GM19468 (cell line): ENCODE measurements around the gene COX4I2.
"Not testable (repeated sequence)": the region's sequence is repeated elsewhere in the genome, so short reads cannot be mapped to it uniquely, and the experiment has no call there.

Source experiments
- ATAC-seq: cut with Tn5 transposase; IDR thresholded peaks from one replicate; pipeline ENCODE4 v1.9.1; 2021; ENCODE audit warnings: mild to moderate bottlenecking, moderate library complexity, moderate number of reproducible peaks; ENCODE audit not compliant: unreplicated experiment; ENCODE audit errors: extremely low read depth

The COX4I2 gene

DNA sequence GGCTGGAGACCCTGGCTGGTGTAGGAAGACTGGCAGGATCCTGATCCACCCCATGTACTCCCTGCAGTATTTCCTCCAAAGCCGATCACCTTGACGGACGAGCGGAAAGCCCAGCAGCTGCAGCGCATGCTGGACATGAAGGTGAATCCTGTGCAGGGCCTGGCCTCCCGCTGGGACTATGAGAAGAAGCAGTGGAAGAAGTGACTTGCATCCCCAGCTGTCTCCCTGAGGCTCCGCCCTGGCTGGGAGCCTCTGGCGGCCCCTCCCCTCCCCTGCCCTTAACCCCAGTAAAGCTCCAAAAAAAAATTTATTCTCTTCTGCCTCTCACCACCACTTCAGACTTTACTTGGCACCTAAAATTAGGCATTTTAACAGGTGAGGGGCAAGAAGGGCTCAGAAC, 7.0 kb downstream of the COX4I2 start:
- no peak for ATAC-seq

DNA sequence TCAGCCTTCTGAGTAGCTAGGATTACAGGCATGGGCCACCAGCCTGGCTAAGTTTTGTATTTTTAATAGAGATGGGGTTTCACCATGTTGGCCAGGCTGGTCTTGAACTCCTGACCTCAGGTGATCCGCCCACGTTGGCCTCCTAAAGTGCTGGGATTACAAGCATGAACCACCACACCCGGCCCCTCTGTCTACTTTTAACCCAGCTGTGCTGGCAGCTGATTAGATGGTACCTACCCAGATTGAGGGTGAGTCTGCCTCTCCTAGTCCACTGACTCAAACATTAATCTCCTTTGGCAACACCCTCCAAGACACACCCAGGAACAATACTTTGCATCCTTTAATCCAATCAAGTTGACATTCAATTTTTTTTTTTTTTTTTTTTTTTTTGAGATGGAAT, 10.4 kb downstream of the COX4I2 start:
- not testable (repeated sequence) for ATAC-seq

DNA sequence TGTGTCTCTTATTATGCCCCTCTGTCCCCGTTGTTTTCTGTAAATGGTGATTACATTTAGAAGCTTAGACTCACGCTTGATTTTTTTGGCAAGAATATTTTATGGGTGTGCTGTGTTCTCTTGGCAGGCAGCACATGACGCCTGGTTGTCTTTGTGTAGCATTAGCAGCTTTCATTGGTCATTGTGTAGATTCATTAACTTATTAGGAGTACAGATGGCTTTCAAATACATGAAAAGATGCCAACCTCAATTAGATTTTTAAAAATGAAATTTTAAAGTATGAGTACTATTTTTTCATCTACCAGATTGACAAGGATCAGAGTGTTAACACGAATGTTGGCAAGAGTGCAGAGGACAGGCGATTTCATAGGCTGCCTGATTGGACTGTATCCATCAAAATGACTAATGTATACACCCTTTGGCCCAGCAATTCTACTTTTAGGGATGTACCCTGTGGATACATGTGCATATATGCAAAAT, 15.2 kb downstream of the COX4I2 start:
- ATAC-seq, result no peak

DNA sequence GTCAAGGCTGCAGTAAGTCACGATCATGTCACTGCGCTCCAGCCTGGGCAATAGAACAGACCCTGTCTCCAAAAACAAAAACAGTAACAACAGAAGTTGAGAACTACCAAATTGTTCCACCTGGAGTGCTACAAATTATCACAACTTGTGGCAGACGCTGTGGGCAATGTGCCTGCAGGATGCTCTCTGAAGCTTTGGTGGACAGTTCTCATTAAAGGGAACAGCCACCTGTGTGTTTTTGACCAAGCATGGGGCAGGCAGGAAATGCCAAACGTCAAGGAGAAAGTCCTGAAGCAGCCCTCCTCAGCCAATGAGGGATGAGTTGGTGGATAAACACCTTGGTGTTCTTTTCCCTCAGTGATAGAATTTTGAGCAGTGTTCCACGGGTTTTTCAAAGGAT, 15.8 kb downstream of the COX4I2 start:
- ATAC-seq, result no peak

DNA sequence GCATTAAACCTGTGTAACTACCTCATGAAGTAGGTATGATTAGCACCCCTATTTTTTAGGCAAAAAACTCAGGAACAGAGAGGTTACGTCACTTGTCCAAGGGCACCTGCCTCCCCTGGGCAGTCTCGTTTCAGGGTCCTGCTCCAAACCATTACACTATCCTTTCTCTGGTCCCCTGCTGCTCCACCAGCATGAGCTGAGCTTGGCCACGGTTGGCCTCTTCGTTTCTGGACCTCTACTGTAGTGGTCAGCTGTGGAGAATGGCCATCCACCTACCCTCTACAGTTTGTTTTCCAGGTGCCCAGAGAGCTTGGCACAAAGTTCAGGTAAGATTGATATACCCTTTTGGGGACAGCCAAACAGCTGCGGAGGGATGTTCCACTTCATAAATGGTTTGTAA, 16.8 kb downstream of the COX4I2 start:
- no peak for ATAC-seq

DNA sequence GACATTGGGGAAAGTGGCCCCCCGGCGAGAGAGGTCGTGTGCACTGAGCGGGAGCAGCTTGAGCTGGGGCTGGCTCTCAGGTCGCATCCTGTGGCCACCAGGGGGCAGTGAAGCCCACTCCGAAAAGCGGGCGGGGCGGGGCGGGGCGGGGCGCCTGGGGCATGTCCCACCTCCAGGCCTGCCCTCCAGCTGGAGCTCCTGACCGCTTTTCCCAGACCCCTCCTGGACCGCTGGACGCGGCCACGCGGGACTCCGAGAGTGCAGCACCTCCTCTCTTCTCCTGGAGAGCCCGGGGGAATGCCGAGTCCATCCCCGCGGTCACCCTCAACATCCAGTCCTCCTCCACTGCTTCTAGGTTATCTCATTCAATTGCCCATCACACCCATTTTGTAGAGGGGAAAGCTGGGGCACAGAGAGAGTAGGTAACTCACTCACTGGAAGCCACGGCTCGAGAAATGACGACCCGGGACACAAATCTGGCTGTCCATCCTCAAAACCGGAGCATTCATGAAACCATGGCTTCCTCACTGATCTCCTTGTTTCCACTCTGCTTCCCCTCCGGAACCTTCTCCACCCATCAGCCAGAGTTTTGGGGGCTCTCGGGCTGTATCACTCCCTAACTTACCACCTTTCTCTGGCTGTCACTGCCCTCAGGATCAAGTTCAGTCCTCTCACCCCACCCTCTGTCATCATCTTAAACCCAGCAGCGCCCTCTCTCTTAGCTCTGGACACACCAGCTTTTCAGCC, 24.1 kb downstream of the COX4I2 start:
- ATAC-seq, result peak; percentile 58

DNA sequence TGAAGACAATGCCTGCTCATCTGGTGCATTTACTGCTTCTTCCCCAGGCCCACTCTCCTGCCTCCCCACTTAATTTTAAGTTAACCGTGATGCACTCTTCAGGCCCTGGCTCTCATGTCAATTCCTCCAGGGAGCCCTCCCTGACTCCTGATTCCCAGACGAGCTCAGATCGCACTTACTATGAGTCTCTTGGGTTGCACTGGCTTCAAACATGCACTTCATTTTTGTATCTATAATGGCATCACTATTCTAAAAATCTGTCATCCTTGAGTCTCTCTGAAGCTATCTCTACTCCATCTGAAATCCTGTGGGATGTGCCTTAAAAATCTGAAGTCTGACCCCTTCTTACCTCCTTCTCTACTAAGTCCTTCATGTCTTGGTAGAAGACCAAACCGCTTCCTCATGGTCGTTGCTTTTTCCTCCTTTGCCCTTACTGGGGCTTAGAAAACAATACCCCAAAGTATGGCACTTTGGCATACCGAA, 24.7 kb downstream of the COX4I2 start:
- no peak for ATAC-seq

DNA sequence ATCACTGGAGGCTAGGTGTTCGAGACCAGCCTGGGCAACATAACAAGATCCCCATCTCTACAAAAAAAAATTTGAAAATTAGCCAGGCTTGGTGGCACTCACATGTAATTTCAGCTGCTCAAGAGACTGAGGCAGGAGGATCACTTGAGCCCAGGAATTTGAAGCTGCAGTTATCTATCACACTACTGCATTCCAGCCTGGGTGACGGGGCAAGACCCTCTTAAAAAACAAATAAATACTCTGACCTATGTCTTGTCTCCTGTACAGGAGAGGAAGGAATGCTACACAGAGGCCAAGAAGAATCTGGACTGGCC, 25.8 kb downstream of the COX4I2 start:
- no peak for ATAC-seq

DNA sequence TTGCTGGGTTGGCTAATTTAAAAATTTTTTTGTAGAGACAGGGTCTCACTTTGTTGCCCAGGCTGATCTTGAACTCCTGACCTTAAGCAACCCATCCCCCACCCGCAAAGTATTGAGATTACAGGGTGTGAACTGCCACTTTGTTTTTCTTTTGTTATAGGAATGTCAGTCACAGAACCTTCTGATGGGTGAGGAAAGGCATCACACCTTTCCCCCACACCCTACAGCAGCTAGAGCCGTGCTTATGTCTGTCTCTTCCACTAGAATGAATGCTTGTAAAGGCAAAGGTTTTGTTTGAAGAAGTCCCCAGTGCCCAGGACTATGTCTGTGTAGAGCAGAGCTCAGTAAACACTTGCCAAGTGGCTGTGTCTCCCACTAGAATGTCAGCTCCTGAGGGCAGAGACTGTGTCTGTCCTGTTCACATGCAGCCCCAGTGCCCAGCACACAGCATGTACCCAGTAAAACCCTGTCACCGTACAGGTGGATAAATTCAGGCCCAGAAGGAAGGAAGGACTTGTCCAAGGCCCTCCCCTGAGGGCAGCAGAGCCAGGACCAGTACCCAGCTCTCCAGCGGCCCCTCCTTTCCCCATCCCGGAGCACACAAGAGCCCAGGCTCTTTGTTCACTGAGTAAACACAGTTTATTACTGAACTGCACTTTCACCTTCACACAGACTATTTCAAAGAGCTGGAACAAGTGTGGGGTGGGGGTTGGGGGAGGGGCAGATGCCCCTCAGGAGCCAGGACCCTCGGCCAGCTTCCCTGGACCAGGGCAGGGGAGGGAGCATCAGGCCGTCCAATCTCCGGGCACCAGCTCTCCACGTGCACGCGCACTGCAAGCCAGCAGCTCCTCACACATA, 26.4 kb downstream of the COX4I2 start:
- no peak for ATAC-seq

DNA sequence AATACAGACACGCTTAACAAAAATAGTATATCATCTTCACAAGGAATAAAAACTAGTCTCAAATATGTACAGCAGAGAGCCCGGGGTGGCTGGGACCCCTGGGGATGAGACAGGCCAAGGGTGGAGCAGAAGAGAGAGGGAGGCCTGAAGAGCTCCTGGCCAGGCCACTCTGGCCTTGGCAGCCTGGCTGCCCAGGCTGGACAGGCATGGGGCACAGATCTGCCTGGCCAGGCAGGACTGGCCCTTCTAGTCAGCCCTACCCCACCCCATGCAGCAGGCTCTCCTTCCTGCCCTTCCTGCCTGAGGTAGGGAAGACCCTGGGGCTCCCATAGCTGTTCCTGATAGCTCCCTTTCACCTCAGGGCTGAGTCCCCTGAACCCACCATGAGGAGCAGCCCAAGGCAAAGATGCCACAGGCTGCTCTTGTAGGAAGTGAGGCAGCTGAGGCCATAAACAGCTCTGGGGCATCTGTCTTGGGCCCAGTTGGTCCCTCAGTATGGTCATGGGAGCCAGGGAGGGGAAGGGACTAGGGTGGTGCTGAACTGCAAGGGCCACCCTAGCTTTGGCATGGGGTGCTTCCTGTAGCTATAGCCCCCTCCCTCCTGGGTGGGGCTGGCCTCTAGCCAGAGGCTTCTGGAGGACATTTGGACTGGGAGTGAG, 27.1 kb downstream of the COX4I2 start:
- no peak for ATAC-seq

DNA sequence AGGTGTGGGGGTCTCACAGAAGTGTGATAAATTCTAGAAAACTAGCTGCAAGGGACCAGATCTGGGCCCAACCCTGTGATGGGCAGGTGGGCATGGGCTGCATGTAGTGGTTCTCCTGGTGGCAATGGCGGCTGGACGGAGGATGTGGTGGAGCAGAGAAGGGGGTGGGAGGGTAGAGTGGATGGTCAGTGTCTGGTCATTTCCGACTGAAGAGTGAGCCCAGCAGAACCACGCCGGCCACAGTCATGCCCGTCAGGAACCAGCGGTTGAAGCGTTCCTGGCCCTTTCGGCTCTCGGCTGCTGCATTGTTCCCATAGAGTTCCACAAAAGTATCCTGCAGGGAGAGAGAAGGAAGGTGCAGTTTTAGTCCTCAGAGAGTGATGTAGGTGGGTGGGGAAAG, 28.0 kb downstream of the COX4I2 start:
- no peak for ATAC-seq

DNA sequence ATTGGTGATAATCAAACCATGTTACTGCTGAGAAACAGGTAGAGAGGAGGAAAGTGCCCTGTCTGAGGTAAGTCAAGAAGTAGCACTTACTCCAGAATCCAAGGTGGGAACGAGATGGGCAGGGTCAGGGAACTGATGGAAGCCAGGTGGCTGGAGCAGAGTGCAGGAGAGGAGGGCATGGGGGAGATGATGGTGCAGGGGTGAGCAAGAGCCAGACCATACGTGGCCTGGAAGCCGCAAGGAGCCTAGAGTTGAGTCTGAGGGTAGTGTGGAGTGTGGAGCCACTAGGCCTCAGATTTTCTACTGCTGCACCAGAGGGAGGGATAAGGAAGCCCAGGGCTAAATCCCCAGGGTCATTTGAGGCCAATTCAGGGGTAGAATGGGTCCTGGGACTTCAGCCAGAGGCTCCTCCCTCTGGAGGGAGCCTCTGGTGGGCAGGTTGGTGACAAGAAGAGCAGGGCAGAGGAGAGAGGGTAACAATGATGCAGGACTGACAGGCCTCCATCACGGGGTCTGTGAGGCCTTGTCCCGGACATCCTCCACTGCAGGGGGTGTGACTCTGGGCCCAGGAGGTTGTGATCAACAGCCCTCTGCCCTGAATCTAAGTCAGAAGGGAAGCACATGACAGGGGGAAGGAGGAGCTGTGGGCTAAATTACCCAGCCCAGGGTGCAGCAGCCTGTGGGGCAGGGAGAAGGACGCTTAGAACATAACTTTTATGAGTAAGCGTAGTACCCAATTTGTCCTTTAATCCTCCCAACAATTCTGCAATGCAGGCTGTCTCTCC, 28.7 kb downstream of the COX4I2 start:
- ATAC-seq, result no peak

DNA sequence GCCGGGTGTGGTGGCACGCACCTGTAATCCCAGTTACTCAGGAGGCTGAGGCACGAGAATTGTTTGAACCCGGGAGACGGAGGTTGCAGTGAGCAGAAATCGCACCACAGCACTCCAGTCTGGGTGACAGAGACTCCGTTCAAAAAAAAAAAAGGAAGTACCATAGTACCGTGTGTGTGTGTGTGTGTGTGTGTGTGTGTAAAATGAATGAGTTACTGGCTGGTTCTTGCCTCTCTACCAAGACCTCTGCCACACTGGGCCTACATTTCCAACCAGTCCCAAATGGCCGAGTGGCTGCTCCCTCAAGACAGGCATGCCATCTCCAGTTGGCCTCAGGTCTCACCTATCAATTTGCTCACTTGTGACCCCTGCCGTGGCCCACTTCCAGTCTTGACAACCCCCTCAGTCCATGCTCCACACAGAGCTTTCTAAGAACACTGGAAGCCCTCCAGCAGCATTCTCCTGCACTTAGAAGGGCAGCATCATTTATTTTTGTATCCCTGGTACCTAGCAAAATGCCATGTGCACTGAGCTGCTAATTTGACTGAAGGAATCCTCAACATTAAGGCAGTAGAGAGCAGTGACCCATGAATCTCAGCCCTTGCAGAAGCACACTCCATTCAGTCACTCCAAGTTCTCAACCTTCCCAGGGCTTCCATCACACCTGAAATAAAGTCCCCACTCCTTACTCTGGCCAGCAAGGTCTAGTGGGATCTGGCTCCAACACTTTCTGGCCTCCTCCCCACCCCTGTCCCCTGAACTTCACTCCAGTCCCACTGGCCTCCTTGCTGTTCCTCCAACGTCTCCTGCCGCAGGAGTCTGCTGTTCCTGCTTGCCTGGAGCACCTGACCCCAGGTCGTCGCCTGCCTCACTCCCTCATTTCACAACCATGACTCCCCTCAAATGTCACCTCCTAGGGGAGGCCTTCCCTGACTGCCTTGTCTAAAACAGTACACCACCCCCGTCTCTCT, 29.9 kb downstream of the COX4I2 start:
- ATAC-seq, result no peak

DNA sequence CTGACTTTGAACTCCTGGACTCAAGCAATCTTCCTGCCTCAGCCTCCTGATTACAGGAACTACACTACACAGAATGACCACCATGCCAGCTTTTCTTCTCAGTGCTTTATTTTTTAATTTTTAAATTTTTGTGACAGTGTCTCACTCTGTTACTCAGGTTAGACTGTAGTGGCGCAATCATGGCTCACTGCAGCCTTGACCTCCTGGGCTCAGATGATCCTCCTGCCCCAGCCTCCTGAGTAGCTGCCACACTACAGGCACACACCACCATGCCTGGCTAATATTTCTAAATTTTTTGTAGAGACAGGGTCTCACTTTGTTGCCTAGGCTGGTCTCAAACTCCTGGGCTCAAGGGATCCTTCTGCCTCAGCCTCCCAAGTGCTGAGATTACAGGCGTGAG, 31.2 kb downstream of the COX4I2 start:
- ATAC-seq, result not testable (repeated sequence)

DNA sequence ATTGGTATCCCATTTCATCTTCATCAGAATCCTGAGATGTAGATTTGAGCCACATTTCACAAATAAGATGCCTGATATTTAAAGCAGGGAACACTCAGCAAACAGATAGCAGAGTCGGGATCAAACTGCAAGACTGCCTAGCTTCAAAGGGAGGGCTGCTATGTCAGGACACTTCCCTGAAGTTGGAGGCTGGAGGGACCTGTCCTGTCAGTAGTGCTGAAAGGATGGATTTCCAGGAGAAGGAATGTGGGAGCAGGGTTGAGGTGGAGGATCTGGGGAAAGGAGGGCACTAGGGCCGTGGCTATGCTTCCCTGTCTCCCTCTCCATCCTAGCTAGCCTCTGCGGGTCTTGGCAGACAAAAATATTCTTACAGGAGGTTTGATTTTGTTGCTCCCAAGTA, 32.2 kb downstream of the COX4I2 start:
- no peak for ATAC-seq

DNA sequence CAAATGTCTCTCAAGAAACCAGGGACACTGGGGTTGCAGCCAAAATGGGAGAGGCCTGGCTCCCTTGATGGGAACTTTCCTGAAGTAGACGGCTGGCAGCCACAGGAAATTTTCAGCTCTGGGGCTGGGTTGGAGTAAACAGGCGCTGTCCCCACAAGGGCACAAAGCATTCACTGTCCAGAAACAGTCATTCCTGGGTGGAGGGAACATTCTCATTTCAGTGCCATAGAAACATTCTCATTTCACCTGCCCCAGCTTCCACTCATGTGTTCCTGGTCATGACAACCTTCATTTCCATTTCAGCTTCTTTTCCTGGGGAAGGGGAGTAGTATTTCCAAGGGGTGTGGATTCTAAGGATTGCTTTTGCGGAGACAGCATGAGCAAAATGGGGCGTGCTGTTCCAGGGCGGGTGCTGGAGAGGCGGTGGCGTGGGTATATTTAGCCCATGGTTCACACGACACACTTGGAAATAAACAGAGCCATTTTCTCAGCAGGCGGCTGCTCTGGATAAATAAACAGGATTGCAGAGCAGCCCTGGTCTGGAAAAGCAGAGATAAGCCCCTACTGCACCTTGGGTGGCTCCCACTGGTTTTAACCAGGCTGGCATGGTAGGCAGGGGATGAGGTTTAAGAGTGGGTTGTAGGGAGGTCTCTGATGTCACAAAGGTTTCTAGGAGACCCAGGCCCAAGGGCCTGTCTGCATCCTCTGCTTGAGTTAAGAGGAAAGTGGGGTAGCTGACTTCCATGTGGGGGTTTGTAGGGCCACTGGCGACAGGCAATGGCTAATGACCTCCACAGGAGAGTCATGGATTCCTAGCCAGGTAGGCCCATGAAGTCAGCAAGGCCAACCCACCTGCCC, 32.9 kb downstream of the COX4I2 start:
- ATAC-seq, result no peak

DNA sequence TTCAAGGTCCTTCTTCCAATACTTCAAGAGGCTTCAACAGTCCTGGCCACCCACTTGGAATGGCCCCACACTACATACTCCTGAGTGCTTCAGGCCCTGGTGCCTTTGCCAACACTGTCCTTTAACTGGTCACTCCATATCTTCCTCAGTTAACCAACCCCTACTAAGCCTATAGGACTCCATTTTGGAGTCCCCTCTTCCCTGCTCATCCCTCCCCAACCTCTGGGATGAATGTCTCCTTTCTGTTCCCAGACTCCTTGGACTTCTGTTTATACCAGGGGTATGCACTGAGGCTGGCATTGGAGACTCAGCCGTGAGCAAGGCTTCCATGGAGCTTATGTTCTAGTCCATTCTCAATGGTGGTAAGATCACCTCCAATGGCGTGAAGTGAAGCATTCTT, 33.6 kb downstream of the COX4I2 start:
- no peak for ATAC-seq

DNA sequence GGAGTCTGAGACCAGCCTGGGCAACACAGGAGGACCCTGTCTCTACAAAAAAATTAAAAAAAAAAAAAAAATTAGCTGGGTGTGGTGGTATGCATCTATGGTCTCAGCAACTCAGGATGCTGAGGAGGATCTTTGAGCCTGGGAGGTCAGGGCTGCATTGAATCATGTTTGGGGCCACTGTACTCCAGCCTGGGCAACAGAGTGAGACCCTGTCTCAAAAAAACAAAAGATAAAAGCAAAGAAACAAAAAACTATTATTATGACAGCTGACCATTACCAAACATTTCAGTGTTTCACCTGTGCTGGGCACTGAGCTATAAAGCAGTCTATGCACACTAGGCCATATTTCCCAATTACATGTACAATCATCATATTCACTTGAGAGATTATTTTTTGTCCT, 35.7 kb downstream of the COX4I2 start:
- no peak for ATAC-seq
